Tongue (tissue), 2 donors: ENCODE results near the gene MEGF10. TPM values are rescaled to one million over a fixed set of nuclear protein-coding genes. Genes with fewer than 3 reads are reported as not detected.
A peak's percentile ranks its signal among the peaks of the same experiment; 100 is the strongest.

Source experiments
- DNase-seq: peaks from one replicate; pipeline ENCODE4 v3.0.0-alpha.2; 2015
- total RNA-seq: library from RNA; depleted of rRNA; stranded (reverse); fragments of >200 nt; gene quantifications from one replicate; pipeline ENCODE4 v1.2.3, GENCODE V29; 2014

The MEGF10 gene
- total RNA-seq, 1 donor from 2014 or later, result 59.6 TPM

- DNase-seq, result no peak
Observed at GRCh38 chr5:127326976-127327755, 36.6 kb downstream of the MEGF10 start.

- DNase-seq, result no peak
Observed at GRCh38 chr5:127330116-127330515, 39.5 kb downstream of the MEGF10 start.

DNA sequence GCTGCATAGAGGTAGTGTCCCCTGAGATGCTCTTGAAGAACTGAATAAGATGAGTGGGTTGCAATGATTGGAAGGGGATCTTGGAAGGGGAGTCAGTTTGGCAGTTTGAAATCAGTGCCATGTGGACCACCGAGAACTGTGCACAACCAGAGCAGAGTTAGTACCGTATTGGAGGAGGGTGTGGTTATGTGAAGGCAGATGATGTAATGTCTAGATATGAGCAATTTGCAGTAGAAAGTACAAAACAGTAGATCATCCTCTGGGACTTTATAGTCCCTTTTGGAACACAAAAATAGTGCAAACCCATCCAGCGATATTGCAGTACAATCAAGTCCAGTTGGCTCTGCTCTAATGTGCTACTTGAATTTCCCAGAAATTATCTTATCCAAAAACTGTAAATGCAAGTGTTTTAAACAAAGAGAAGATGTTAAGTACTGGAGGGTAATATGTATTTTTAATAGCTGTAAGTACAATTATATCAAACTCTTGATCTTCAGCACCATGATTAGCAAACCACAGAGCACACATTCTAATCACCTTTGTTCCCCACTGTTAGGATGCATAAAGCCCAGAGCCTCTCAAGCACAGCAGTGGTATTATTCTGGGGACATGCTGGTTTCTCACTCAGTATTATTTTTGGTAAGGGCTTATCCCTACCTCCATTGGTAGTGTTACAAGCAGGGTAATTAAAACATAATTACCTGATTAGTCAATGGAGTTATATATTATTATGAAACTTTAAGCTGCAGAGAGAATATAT is 41.5 kb downstream of the MEGF10 start:
- DNase-seq, result no peak

DNA sequence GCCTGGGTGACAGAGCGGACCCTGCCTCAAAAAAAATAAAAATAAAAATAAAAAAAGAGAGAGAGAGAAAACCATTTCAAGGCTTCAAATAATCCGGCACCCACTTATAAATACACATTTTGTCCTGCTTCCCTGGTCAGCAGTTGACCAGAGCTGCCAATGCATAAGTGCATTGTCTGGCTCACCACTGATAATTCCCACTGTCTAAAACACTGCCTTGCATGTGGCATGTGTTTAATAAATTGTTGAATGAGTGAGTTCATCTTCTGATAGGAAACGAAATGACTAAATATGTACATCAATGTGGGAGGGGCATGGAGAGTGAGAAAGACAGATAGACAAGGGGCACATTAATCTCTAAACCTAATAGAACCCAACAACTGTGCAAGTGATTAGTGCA is 42.9 kb downstream of the MEGF10 start:
- DNase-seq, result no peak

- no peak for DNase-seq
Observed at GRCh38 chr5:127335381-127335780, 44.8 kb downstream of the MEGF10 start.

- peak; percentile 18 for DNase-seq
Observed at GRCh38 chr5:127337876-127338275, 47.3 kb downstream of the MEGF10 start.

- DNase-seq, result no peak
Observed at GRCh38 chr5:127338501-127338900, 47.9 kb downstream of the MEGF10 start.

GRCh38 chr5:127340606-127341005 is 50.0 kb downstream of the MEGF10 start:
- DNase-seq, result no peak

DNA sequence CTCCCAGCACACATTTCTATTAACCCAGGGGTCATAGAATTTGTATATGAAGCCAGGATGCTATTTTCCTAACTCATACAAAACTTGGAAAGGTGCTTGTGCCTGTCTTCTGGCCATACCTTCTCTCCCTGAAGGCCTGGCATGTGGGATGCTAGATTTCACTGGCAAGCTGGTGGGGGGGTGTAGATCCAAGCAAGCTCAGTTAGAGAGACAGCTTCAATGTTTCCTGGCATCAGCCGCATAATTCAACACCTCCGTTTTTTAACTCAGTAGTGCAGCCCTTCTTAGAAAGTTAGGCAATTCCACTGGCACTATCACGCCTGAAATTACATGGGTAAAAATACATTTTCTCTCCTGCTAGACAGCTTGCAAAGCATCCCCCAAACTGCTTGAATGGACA is 51.8 kb downstream of the MEGF10 start:
- no peak for DNase-seq

DNA sequence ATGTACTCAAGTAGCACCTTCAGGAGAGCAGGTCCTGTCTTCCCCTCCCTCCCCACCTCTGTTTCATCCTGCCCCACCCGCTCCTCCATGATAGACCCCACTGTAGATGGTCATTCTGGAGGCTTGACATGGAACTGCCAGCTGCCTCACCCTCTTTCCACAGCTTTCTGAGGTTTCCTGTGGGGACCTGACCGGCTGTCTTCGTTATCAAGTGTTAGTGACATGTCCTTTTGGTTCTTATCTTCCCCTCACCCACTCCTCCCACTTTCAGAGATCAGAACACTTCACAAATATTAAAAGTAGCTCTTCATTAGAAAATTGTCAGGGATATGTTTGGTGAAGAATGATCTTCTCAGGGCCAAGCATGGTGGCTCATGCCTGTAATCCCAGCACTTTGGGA is 52.7 kb downstream of the MEGF10 start:
- DNase-seq, result no peak

DNA sequence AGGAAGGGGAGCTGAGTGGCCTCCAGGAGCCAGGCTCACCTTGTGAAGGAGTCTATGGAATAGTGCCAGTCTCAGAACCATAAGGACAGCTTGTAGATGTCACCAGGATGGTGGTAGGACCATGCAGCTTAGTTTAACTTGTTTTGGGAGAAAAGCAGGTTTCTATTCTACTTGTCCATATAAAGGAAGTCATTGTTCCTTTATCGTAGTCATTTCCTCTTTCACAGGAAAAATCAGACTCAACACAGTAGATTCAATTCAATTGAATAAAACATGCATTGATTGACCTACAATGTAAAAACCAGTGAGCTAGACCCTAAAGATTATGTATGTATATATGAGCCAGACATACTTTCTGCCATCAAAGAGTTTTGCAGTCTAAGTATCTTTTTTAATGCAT is 53.3 kb downstream of the MEGF10 start:
- DNase-seq, result no peak

GRCh38 chr5:127344931-127345330 is 54.3 kb downstream of the MEGF10 start:
- DNase-seq, result peak; percentile 76

DNA sequence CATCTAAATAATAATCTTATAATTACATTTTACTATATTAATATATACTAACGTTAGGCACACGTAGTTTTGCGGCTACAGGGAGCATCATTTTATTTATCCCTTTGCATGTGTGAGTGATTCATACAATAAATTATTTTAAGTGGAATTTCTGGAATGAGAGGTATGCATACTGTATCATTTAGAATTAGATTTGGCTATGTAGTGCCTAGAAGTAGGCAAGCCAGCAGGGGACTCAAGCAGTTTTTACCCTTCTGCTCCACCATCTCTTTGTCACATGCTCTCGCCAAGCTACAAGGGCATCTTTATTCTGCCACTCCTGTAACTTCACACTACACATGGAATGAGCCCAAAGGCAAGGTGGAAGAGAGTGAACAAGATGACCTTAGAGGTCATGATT is 60.8 kb downstream of the MEGF10 start:
- peak; percentile 14 for DNase-seq

GRCh38 chr5:127352068-127352467 is 61.5 kb downstream of the MEGF10 start:
- DNase-seq, result no peak

DNA sequence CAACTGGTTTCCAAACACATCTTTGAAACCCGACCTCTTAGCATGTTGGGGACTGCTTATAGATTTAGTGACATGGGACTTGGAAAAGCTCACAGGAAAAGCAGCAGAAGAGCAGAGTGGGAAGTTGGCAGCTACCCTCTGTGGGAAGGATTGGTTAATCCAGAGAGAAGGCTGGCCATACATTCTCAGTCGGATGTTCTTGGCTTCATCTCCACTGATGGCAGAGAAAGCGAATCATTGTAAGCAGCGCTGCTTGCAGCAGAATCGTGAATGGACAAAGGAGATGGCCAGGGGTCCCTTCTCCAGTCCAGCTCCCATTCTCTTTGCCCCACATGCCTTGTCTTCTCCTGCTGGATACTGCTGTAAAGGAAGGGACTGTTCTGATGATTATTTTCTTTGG is 62.7 kb downstream of the MEGF10 start:
- DNase-seq, result peak; percentile 92

GRCh38 chr5:127353796-127354195 is 63.2 kb downstream of the MEGF10 start:
- peak; percentile 89 for DNase-seq

DNA sequence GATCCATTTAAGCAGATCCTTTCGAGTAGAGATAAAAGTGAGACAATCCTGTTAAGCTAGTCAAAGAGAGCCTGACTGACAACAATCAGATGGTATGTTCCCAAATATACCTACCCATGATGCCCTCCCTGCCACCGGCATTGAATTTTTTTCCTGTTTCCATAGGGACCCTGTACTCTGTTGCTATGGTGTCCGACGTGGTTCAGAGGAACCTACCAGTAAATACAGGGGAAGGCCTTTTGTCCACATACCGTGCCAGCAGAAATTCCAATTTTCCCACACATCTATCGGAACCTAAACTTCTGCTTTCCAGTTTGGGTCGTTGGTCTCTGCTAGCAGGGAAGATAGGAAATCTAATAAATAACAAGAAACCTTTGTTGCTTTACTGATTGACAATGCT is 64.7 kb downstream of the MEGF10 start:
- DNase-seq, result peak; percentile 65

- peak; percentile 62 for DNase-seq
Observed at GRCh38 chr5:127358284-127358683, 67.7 kb downstream of the MEGF10 start.

DNA sequence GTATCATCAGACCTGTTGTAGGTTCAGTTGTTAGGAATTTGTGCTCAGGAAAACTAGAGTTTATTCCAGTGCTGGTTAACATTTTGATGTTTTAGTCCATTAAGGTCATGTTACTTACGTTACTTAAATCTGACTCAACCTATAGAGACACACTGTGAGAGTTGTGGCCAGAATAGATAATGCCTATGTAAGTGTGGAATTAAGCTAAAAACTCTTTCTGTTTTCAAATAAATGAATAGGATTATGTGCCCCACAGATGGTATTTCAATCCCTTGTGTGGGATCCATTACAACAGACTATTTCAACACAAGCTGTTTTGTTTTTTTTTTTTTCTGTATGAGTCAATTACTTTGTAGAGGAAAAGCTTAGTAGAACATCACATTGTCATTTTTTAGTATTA is 68.1 kb downstream of the MEGF10 start:
- peak; percentile 86 for DNase-seq

DNA sequence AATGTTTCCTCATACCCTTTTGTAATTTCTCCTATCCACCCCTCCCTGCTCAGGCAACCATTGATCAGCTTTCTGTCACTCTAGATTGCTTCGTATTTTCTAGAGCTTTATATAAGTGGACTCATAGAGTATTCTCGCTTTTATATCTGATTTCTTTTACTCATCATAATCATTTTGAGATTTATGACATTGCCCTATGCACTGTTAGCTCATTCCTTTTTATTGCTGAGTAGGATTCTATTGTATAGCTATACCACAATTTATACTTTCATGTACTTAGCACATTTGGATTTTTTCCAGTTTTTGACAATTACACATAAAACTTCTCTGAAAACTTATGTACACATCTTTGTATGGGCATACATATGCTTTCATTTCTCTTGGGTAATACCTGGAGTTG is 68.9 kb downstream of the MEGF10 start:
- DNase-seq, result no peak

GRCh38 chr5:127363403-127363802 is 72.8 kb downstream of the MEGF10 start:
- no peak for DNase-seq

DNA sequence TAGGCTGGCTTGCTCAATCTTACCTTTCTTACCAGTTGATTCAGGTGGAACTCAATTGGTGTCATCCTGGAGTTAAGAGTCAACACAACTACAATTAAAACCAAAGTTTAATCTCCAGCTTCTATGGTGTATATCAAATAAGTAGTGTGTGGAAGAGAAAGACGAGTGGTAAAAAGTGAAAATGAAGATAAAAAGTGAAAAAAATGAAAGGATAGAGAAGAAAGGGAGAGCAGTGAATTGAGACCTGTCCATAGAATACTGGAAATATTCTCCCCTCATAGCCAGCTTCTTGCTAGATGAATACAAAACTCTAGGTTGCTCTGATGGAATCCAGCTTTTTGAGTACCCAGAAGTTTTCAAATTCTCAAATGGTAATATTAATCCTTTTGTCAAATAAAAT is 76.4 kb downstream of the MEGF10 start:
- no peak for DNase-seq

- DNase-seq, result peak; percentile 30
Observed at GRCh38 chr5:127367946-127368465, 77.4 kb downstream of the MEGF10 start.

DNA sequence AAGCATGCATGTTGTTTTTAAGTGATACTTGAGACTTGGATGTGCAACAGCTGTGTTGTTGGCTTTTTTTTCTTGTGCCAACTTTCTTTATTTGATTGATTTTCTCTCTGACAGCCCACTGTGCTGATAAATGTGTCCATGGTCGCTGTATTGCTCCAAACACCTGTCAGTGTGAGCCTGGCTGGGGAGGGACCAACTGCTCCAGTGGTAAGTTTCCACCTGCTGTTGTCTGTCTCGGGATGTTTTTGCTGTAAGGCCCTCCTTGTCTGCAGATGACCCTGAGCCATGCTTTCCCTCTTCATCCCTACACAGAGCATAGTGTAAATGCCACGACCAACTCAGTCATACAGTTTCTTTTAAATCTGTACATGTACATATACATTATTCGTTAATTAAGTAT is 79.2 kb downstream of the MEGF10 start:
- DNase-seq, result peak; percentile 98
